Ishikawa (cell line): ENCODE measurements around the gene CD83.

Experiments
- CEBPB ChIP-seq: IDR thresholded peaks from 2 replicates; pipeline ENCODE4 v1.6.1; 2012
- CREB1 ChIP-seq: IDR thresholded peaks from 2 replicates; pipeline ENCODE4 v1.6.1; 2012; ENCODE audit warnings: low read depth
- EGR1 ChIP-seq: IDR thresholded peaks from 2 replicates; pipeline ENCODE4 v1.6.1; 2012
- EP300 ChIP-seq: IDR thresholded peaks from 2 replicates; pipeline ENCODE4 v1.6.1; 2012; ENCODE audit warnings: borderline replicate concordance
- FOXM1 ChIP-seq: IDR thresholded peaks from 2 replicates; pipeline ENCODE4 v1.6.1; 2012; ENCODE audit warnings: low read depth, borderline replicate concordance
- NFIC ChIP-seq: IDR thresholded peaks from 2 replicates; pipeline ENCODE4 v1.6.1; 2012
- RAD21 ChIP-seq: IDR thresholded peaks from 2 replicates; pipeline ENCODE4 v1.6.1; 2012; ENCODE audit warnings: low read depth
- TAF1 ChIP-seq: IDR thresholded peaks from 2 replicates; pipeline ENCODE4 v1.6.1; 2012; ENCODE audit warnings: low read depth, mild to moderate bottlenecking
- TCF12 ChIP-seq: IDR thresholded peaks from 2 replicates; pipeline ENCODE4 v1.6.1; 2012; ENCODE audit warnings: low read depth
- TEAD4 ChIP-seq: IDR thresholded peaks from 2 replicates; pipeline ENCODE4 v1.6.1; 2012
- YY1 ChIP-seq: IDR thresholded peaks from 2 replicates; pipeline ENCODE4 v1.6.1; 2012; ENCODE audit warnings: low read depth
- ZBTB7A ChIP-seq: IDR thresholded peaks from 2 replicates; pipeline ENCODE4 v1.6.1; 2012; ENCODE audit warnings: low read depth
- TF ChIP-seq, protein P1 (sequence below): IDR thresholded peaks from 2 replicates; pipeline ENCODE4 v1.6.1; 2012; ENCODE audit warnings: low read depth, mild to moderate bottlenecking
- TF ChIP-seq, protein P2 (sequence below): IDR thresholded peaks from 2 replicates; pipeline ENCODE4 v1.6.1; 2012
- TF ChIP-seq, protein P3 (sequence below): IDR thresholded peaks from 2 replicates; pipeline ENCODE4 v1.6.1; 2012

Gene CD83

DNA sequence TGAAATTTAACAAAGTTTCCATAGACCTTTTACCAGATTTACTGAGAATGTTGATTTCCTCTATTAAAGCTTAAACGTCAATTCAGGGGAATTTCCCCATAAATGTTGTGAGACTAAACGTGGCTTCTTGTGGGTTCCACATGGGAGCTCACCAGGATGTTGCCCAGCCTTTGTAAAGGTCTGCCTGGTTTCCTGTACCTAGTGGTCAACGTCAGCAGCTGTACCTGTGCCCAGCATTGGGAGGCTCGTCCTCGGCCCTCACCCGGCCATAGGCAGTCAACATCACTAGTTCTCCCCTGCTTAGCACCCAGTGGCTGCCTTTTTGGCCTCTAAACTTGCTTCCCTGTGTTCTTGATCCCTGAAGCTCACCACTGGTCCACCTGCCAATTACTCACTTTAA lies 22.1 kb upstream of the CD83 start:
- TF ChIP-seq, protein P1, sequence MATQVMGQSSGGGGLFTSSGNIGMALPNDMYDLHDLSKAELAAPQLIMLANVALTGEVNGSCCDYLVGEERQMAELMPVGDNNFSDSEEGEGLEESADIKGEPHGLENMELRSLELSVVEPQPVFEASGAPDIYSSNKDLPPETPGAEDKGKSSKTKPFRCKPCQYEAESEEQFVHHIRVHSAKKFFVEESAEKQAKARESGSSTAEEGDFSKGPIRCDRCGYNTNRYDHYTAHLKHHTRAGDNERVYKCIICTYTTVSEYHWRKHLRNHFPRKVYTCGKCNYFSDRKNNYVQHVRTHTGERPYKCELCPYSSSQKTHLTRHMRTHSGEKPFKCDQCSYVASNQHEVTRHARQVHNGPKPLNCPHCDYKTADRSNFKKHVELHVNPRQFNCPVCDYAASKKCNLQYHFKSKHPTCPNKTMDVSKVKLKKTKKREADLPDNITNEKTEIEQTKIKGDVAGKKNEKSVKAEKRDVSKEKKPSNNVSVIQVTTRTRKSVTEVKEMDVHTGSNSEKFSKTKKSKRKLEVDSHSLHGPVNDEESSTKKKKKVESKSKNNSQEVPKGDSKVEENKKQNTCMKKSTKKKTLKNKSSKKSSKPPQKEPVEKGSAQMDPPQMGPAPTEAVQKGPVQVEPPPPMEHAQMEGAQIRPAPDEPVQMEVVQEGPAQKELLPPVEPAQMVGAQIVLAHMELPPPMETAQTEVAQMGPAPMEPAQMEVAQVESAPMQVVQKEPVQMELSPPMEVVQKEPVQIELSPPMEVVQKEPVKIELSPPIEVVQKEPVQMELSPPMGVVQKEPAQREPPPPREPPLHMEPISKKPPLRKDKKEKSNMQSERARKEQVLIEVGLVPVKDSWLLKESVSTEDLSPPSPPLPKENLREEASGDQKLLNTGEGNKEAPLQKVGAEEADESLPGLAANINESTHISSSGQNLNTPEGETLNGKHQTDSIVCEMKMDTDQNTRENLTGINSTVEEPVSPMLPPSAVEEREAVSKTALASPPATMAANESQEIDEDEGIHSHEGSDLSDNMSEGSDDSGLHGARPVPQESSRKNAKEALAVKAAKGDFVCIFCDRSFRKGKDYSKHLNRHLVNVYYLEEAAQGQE = no peak
- TF ChIP-seq EGR1 (no peak), TAF1 (no peak), FOXM1 (no peak), ZBTB7A (no peak), YY1 (no peak), TCF12 (no peak)
- TF ChIP-seq, protein P2, sequence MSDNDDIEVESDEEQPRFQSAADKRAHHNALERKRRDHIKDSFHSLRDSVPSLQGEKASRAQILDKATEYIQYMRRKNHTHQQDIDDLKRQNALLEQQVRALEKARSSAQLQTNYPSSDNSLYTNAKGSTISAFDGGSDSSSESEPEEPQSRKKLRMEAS = no peak
- TF ChIP-seq, protein P3, sequence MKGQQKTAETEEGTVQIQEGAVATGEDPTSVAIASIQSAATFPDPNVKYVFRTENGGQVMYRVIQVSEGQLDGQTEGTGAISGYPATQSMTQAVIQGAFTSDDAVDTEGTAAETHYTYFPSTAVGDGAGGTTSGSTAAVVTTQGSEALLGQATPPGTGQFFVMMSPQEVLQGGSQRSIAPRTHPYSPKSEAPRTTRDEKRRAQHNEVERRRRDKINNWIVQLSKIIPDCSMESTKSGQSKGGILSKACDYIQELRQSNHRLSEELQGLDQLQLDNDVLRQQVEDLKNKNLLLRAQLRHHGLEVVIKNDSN = no peak

DNA sequence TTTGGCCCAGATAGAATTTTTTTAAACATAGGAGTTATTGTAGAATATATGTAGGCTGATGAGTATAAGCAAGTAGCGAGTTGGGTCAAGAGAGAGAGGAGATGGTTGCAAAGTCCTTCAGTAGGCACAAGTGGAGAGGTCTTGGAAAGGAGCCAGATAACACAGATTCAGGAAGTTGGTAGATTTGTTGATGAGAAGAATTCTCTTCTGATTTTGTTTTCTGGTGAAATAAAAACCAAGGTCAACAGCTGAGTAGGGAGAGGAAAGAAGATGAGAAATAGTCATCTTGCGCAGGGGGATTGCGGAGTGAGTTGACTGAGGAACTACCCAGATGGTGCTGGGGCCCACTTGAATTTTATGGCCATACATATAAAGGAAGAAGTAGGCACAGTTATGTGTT lies 17.4 kb upstream of the CD83 start:
- TF ChIP-seq YY1 (no peak), RAD21 (no peak), NFIC (no peak), CREB1 (no peak), ZBTB7A (no peak), EP300 (no peak), CEBPB (no peak)
- TF ChIP-seq, protein P1 = no peak
- TF ChIP-seq, protein P3 = no peak
- TF ChIP-seq, protein P2 = no peak

DNA sequence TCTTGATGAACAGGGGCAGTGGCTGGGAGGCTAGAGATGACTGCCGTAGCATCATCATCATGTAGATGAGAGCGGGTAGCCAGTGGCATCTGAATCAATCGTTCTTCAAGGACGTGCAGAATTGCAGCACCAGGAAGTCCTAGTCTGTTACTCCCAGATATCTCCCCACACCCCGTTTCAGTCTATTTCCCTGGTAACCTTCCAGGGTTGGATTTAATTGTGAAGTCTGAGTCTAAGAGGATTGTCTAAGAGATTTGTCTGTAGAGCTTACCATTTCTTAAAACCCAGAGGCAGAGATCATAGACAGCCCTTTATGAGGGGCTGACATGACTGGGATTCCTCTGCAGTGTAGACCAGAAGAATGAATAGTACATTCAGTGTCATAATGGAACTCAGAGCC lies 16.6 kb upstream of the CD83 start:
- TF ChIP-seq, protein P2 = no peak
- TF ChIP-seq EGR1 = no peak
- TF ChIP-seq RAD21 = no peak
- no peak for TF ChIP-seq TEAD4
- TF ChIP-seq, protein P1 = no peak
- TF ChIP-seq, protein P3 = no peak
- no peak for TF ChIP-seq CEBPB
- TF ChIP-seq EP300 = no peak
- no peak for TF ChIP-seq FOXM1
- TF ChIP-seq NFIC = no peak
- no peak for TF ChIP-seq YY1
- TF ChIP-seq TAF1 = no peak
- TF ChIP-seq TCF12 = no peak

DNA sequence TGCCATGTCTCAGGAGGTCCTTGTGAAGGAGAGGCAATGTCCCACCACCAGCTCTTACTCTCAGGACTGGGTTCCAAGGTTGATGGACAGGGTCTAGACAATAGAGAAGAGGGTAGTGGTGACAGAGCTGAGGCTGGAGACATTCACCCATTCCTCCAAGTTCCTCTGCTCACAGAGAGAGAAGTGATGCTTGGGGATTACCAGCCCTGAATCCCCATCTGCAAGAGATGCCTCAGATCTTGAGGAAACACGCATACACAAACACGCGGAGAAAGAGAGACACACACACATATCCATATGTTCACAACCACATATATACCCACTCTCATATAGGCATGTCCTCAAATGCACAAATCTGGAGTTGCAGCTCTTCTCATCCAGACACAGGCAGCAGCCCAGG lies 15.2 kb upstream of the CD83 start:
- TF ChIP-seq CREB1 = no peak
- TF ChIP-seq, protein P1 = no peak
- no peak for TF ChIP-seq NFIC
- no peak for TF ChIP-seq TCF12
- TF ChIP-seq RAD21 = no peak
- TF ChIP-seq ZBTB7A = no peak
- TF ChIP-seq YY1 = no peak
